Astrocyte (in vitro differentiated cells and primary cell): Measurements from ENCODE around the gene NCF2. TPM values are rescaled to one million over a fixed set of nuclear protein-coding genes. Genes with fewer than 3 reads are reported as not detected.

Experiments
- DNase-seq: peaks from one replicate; pipeline ENCODE4 v3.0.0-alpha.2; 2010; ENCODE audit warnings: low read depth
- FAIRE-seq: peaks from 2 replicates; lab custom pipeline; 2011; peaks lifted over from hg19 to GRCh38; lab: Jason Lieb, UNC
- H2AFZ ChIP-seq: 2 replicates; pipeline ENCODE4 v1.6.0; 2012; ENCODE audit warnings: low read depth, low read length, inconsistent platforms
- H3K27ac ChIP-seq: 2 replicates; pipeline ENCODE4 v1.5.1; 2011; ENCODE audit warnings: low read depth, low read length, inconsistent platforms
- H3K27me3 ChIP-seq: 2 replicates; pipeline ENCODE4 v1.6.0; 2011; ENCODE audit warnings: low read length, inconsistent platforms; ENCODE audit not compliant: insufficient read depth
- H3K36me3 ChIP-seq: 2 replicates; pipeline ENCODE4 v1.5.1; 2011; ENCODE audit warnings: low read length, inconsistent platforms; ENCODE audit not compliant: insufficient read depth
- H3K4me1 ChIP-seq: 2 replicates; pipeline ENCODE4 v1.5.1; 2011; ENCODE audit warnings: low read length, inconsistent platforms; ENCODE audit not compliant: insufficient read depth
- H3K4me2 ChIP-seq: 2 replicates; pipeline ENCODE4 v1.6.0; 2012; ENCODE audit warnings: low read length, inconsistent platforms
- H3K4me3 ChIP-seq: 2 replicates; pipeline ENCODE4 v1.5.1; 2011; ENCODE audit warnings: low read depth, mild to moderate bottlenecking, low read length, inconsistent platforms; ENCODE audit not compliant: insufficient read depth
- H3K79me2 ChIP-seq: 2 replicates; pipeline ENCODE4 v1.6.0; 2012; ENCODE audit warnings: mild to moderate bottlenecking, low read length, inconsistent platforms; ENCODE audit not compliant: insufficient read depth
- H3K9ac ChIP-seq: 2 replicates; pipeline ENCODE4 v1.6.0; 2012; ENCODE audit warnings: mild to moderate bottlenecking, low read length, inconsistent platforms
- H3K9me3 ChIP-seq: 2 replicates; pipeline ENCODE4 v1.5.1; 2012; ENCODE audit warnings: low read depth, mild to moderate bottlenecking, low read length, inconsistent platforms; ENCODE audit not compliant: insufficient read depth
- H4K20me1 ChIP-seq: 2 replicates; pipeline ENCODE4 v1.6.0; 2012; ENCODE audit warnings: low read length, inconsistent platforms; ENCODE audit not compliant: insufficient read depth
- H3K27ac Mint-ChIP-seq: one replicate; pipeline ENCODE4 v1.8.0; 2021; ENCODE audit warnings: mild to moderate bottlenecking, mixed read lengths; ENCODE audit not compliant: unreplicated experiment
- H3K27me3 Mint-ChIP-seq: one replicate; pipeline ENCODE4 v1.8.0; 2021; ENCODE audit warnings: low read depth, mixed read lengths; ENCODE audit not compliant: unreplicated experiment
- H3K36me3 Mint-ChIP-seq: one replicate; pipeline ENCODE4 v1.8.0; 2021; ENCODE audit warnings: low read depth, mixed read lengths; ENCODE audit not compliant: unreplicated experiment
- H3K4me1 Mint-ChIP-seq: one replicate; pipeline ENCODE4 v1.8.0; 2021; ENCODE audit warnings: low read depth, mixed read lengths; ENCODE audit not compliant: unreplicated experiment
- H3K4me3 Mint-ChIP-seq: one replicate; pipeline ENCODE4 v1.8.0; 2021; ENCODE audit warnings: mild to moderate bottlenecking, moderate library complexity, mixed read lengths; ENCODE audit not compliant: unreplicated experiment
- H3K9me3 Mint-ChIP-seq: one replicate; pipeline ENCODE4 v1.8.0; 2021; ENCODE audit warnings: mild to moderate bottlenecking, mixed read lengths; ENCODE audit not compliant: unreplicated experiment
- EZH2 ChIP-seq: IDR thresholded peaks from 2 replicates; pipeline ENCODE4 v1.6.1; 2012; ENCODE audit warnings: mild to moderate bottlenecking, low read length, inconsistent platforms; ENCODE audit not compliant: insufficient read depth
- total RNA-seq: library from RNA; stranded (reverse); gene quantifications from 2 replicates; pipeline ENCODE4 v1.2.1, GENCODE V29; 2021
- TF ChIP-seq, protein P1 (sequence below): IDR thresholded peaks from 2 replicates; pipeline ENCODE4 v1.5.1; 2011; ENCODE audit warnings: low read depth, mild to moderate bottlenecking, inconsistent platforms, low read length, moderate library complexity; ENCODE audit not compliant: insufficient read depth

The NCF2 gene
- total RNA-seq, 1 donor from 2014 or later: 4.3 TPM

GRCh38 chr1:183562701-183563100 lies 27.6 kb downstream of the NCF2 start:
- FAIRE-seq: no peak
- no peak for DNase-seq
- H3K9me3 ChIP-seq: no peaks in the 10 kb centered on the region

GRCh38 chr1:183559061-183559460 lies 31.2 kb downstream of the NCF2 start:
- Mint-ChIP-seq H3K4me3 (no peak overlapping the region), H3K27ac (no peak overlapping the region), H3K9me3 (no peaks in the 10 kb centered on the region), H3K27me3 (no peaks in the 10 kb centered on the region), H3K36me3 (peaks cover 10% of the 10 kb centered on the region), H3K4me1 (no peaks in the 10 kb centered on the region)
- H3K9ac ChIP-seq: no peak overlapping the region
- no peak overlapping the region for H2AFZ ChIP-seq
- H3K4me1 ChIP-seq: no peaks in the 10 kb centered on the region
- FAIRE-seq (no peak), DNase-seq (no peak)
- H3K27ac ChIP-seq: no peak overlapping the region
- H4K20me1 ChIP-seq: no peaks in the 10 kb centered on the region
- H3K4me2 ChIP-seq: no peak overlapping the region
- H3K79me2 ChIP-seq: no peaks in the 10 kb centered on the region
- H3K9me3 ChIP-seq: no peaks in the 10 kb centered on the region
- TF ChIP-seq, protein P1, sequence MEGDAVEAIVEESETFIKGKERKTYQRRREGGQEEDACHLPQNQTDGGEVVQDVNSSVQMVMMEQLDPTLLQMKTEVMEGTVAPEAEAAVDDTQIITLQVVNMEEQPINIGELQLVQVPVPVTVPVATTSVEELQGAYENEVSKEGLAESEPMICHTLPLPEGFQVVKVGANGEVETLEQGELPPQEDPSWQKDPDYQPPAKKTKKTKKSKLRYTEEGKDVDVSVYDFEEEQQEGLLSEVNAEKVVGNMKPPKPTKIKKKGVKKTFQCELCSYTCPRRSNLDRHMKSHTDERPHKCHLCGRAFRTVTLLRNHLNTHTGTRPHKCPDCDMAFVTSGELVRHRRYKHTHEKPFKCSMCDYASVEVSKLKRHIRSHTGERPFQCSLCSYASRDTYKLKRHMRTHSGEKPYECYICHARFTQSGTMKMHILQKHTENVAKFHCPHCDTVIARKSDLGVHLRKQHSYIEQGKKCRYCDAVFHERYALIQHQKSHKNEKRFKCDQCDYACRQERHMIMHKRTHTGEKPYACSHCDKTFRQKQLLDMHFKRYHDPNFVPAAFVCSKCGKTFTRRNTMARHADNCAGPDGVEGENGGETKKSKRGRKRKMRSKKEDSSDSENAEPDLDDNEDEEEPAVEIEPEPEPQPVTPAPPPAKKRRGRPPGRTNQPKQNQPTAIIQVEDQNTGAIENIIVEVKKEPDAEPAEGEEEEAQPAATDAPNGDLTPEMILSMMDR: no peak
- TF ChIP-seq EZH2: no peak
- H3K36me3 ChIP-seq: peaks cover 4% of the 10 kb centered on the region
- no peaks in the 10 kb centered on the region for H3K27me3 ChIP-seq
- no peak overlapping the region for H3K4me3 ChIP-seq

More at GRCh38 chr1:183562701-183563100, 27.6 kb downstream of the NCF2 start:
- no peaks in the 10 kb centered on the region for H3K79me2 ChIP-seq
- H3K4me1 ChIP-seq: peaks cover 10% of the 10 kb centered on the region
- no peaks in the 10 kb centered on the region for H4K20me1 ChIP-seq
- H3K27ac Mint-ChIP-seq: peak overlapping the region; percentile 38
- no peak overlapping the region for H2AFZ ChIP-seq
- peaks cover 10% of the 10 kb centered on the region for H3K36me3 Mint-ChIP-seq
- no peaks in the 10 kb centered on the region for H3K9me3 Mint-ChIP-seq
- TF ChIP-seq EZH2: no peak
- TF ChIP-seq, protein P1: no peak
- H3K4me3 Mint-ChIP-seq: no peak overlapping the region
- H3K9ac ChIP-seq: no peak overlapping the region
- H3K4me3 ChIP-seq: no peak overlapping the region
- no peaks in the 10 kb centered on the region for H3K27me3 ChIP-seq
- peaks cover 15% of the 10 kb centered on the region for H3K4me1 Mint-ChIP-seq
- H3K27ac ChIP-seq: no peak overlapping the region
- peaks cover under 1% of the 10 kb centered on the region for H3K36me3 ChIP-seq
- no peak overlapping the region for H3K4me2 ChIP-seq
- no peaks in the 10 kb centered on the region for H3K27me3 Mint-ChIP-seq

DNA sequence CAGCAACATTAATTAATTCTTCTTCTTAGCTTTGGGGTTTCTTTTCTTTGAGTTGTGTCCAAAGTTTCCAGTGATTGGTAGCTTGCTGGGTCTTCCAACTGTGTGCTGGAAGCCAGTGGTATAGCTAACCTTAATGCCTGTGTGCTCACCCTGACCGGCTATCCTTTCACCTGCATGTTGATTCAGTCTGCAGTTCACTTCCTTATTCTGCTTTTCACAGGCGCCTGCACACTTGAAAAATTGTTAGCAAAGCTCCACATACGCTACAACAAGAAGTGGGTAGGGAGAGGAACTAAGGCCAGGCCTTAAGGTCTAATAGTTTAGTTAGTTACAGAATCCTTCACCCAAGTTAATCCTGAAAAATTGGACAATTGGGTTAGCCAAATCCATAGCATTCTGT lies 35.7 kb downstream of the NCF2 start:
- H3K9me3 ChIP-seq: no peaks in the 10 kb centered on the region
- no peak for FAIRE-seq
- H3K4me2 ChIP-seq: no peak overlapping the region
- Mint-ChIP-seq H3K36me3 (peaks cover 13% of the 10 kb centered on the region), H3K4me1 (no peaks in the 10 kb centered on the region), H3K9me3 (no peaks in the 10 kb centered on the region), H3K27me3 (no peaks in the 10 kb centered on the region), H3K27ac (no peak overlapping the region), H3K4me3 (no peak overlapping the region)
- no peak overlapping the region for H3K27ac ChIP-seq
- no peak overlapping the region for H3K4me3 ChIP-seq
- DNase-seq: no peak
- H3K79me2 ChIP-seq: no peaks in the 10 kb centered on the region
- peaks cover 25% of the 10 kb centered on the region for H3K36me3 ChIP-seq
- H2AFZ ChIP-seq: no peak overlapping the region
- H4K20me1 ChIP-seq: no peaks in the 10 kb centered on the region
- no peaks in the 10 kb centered on the region for H3K27me3 ChIP-seq
- H3K4me1 ChIP-seq: no peaks in the 10 kb centered on the region
- TF ChIP-seq, protein P1: no peak
- no peak for TF ChIP-seq EZH2
- H3K9ac ChIP-seq: no peak overlapping the region
